GM19463 (cell line): ENCODE data around the gene PHKA1.
"Not testable (repeated sequence)": the region's sequence is repeated elsewhere in the genome, so short reads cannot be mapped to it uniquely, and the experiment has no call there.

Experiments used
- ATAC-seq: cut with Tn5 transposase; IDR thresholded peaks from one replicate; pipeline ENCODE4 v1.9.1; 2021; ENCODE audit warnings: mild to moderate bottlenecking, moderate library complexity; ENCODE audit not compliant: unreplicated experiment

The PHKA1 gene

DNA sequence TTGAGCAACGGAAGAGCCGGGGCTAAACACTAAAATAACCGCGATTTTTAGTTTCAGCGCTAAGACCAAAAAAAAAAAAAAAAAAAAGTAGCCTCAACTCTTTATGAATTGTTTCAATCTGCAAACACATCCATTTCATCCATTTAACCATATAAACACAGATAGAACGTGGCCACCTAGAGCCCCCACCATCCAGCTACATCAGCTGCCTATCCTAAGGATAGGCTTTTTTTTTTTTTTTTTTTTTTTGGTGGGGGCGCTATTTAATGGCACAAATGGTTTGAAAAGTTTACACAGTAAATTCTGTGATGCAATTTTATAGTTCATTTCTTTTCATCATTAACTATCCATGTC lies 141.0 kb downstream of the PHKA1 start:
- peak; percentile 5 for ATAC-seq

GRCh38 chrX:72572248-72573157 lies 141.6 kb downstream of the PHKA1 start, which contains the start of gene HDAC8:
HDAC8 (minus strand) TSS chrX:72572843; CDS start chrX:72572761, 82 bp downstream.
- peak; percentile 95 for ATAC-seq

DNA sequence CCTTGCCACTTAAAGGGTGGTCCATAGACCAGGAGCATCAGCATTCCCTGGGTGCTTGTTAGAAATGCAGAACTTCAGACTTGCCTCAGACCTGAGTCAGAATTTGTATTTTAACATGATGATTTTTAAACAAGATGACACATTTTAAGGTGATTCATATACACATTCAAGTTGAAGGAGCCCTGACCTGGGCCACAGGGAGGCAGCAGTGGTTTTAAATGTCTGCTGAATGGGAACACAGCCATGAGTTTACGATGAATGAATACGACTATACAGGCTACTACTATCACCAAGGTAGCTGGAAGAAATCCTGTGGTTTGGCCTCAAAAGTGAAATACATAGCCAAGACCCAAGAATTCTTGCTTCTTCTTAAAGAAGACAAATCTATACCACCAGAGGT lies 144.3 kb downstream of the PHKA1 start:
- ATAC-seq: no peak

DNA sequence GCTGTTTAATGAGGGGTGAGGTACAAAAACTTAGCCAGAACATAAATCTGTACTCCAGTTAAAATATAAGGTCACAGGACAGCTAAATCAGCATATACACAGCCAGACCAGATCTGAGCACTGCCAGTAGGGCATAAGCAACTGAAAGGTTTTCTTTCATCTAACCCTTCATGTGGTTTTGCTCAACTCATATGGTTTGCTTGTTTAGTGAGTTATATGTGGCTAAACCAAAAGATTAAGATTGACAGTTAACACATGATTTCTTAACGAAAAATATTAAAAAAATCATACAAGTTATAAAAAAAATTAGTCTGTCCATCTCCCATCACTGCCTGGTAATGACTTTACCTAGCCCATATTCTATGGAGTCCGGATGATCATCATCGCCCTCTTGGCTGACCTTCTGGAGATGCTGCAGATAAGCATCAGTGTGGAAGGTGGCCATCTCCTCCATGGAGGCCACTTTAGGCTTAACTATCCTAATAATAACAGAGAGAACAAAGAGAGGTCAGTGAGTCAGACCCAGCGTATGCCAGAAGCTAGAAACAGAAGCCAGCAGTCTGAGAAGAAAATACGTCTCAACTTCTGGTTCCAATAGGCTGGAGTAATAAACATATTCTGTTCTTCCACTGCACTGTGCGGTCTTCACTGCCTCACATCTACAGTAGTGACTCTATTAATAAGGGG lies 145.6 kb downstream of the PHKA1 start:
- ATAC-seq: no peak

GRCh38 chrX:72566448-72566847 lies 147.7 kb downstream of the PHKA1 start:
- no peak for ATAC-seq

DNA sequence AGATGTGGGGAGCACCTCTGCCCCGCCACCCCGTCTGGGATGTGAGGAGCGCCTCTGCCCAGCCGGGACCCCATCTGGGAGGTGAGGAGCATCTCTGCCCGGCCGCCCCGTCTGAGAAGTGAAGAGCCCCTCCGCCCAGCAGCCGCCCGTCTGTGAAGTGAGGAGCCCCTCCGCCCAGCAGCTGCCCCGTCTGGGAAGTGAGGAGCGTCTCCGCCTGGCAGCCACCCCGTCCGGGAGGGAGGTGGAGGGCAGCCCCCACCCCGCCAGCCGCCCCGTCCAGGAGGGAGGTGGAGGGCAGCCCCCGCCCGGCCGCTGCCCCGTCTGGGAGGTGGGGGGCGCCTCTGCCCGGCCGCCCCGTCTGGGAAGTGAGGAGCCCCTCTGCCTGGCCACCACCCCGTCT lies 154.5 kb downstream of the PHKA1 start:
- not testable (repeated sequence) for ATAC-seq

DNA sequence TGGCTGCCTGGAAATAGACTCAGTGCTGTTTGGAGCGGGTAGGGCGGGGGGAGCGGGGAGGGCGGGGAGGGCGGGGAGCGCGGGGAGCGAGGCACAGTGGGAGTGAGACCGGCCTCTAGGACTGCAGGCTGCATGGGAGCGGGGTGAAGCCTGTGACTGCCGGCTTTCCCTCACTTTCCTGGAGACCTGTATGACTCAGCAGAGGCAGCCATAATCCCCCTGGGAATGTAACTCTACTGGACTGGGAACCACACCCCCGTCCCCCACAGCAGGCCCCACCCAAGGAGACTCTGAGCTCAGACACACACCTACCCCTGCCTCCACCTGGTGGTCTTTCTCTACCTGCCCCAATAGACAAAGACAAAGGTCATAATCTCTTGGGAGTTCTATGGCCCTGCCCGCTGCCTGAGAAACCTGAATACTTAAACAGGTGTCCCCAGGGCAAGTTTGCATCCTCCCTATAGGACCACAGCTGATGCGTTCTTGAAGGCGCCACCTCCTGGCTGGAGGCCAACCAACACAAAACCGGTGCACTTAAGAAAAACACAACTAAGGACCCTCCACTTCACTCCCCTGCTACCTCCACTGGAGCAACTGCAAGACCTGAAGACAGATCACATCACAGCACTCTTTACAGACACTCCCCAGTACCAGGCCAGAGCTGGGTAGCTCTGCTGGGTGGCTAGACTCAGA lies 159.5 kb downstream of the PHKA1 start:
- no peak for ATAC-seq

GRCh38 chrX:72552443-72552842 lies 161.7 kb downstream of the PHKA1 start:
- not testable (repeated sequence) for ATAC-seq

- ATAC-seq: no peak
These were observed 168.1 kb downstream of the PHKA1 start for GRCh38 chrX:72545990-72546389.

DNA sequence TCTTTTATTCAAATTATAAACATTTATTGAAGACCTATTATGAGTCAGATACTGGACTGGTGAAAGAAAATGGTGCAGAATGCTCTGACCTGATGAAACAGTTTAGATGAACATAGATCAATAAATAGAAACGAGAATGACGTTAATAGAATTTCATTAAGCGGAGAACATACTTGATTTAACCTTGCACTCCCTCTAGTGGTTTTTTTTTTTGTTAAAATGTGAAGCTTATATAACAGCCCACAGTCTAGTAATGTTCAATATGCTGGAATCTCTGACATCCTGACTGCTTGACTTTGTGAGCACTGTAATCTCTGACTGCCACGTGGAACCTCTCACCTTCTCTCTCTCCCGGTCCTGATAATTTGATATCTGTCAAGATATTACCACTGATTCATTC lies 173.8 kb downstream of the PHKA1 start:
- ATAC-seq: no peak

- ATAC-seq: no peak
These were observed 174.3 kb downstream of the PHKA1 start for GRCh38 chrX:72539822-72540221.

- ATAC-seq: no peak
These were observed 177.6 kb downstream of the PHKA1 start for GRCh38 chrX:72536542-72536941.

DNA sequence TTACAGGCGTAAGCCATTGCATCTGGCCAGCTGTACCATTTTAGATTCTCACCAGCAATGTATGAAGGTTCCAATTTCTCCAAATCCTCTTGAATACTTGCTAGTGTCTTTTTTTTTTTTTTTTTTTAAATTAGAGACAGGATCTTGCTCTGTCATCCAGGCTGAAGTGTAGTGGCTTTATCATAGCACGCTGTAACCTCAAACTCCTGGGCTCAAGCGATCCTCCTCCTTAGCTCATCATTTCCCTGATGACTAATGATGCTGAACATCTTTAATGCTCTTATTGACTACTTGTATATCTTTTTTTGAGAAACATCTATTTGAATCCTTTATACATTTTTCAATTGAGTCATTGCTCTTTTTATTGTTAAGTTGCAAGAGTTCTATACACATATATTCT lies 181.7 kb downstream of the PHKA1 start:
- ATAC-seq: no peak
